ENCODE data around the gene MTUS2. TPM values are rescaled to one million over a fixed set of nuclear protein-coding genes. Genes with fewer than 3 reads are reported as not detected.
"Not testable (repeated sequence)": the region's sequence is repeated elsewhere in the genome, so short reads cannot be mapped to it uniquely, and the experiment has no call there.

The MTUS2 gene
- total RNA-seq, 1 donor from 2014 or later = 4.1 TPM

GRCh38 chr13:29339386-29340272 lies 519.5 kb downstream of the MTUS2 start:
- TF ChIP-seq CTCF (conservative IDR thresholded peaks at IDR 0.05) = no peak
- no peak for DNase-seq (ENCODE audit: extremely low spot score, unreplicated experiment)
- Mint-ChIP-seq H3K27ac (no peak overlapping the region), H3K9me3 (peaks cover 6% of the 10 kb centered on the region), H3K4me3 (no peak overlapping the region), H3K36me3 (peaks cover 4% of the 10 kb centered on the region), H3K27me3 (no peaks in the 10 kb centered on the region), H3K4me1 (ENCODE audit: unreplicated experiment) (no peaks in the 10 kb centered on the region)

- H3K36me3 Mint-ChIP-seq; H3K27ac Mint-ChIP-seq; H3K27me3 Mint-ChIP-seq; DNase-seq (ENCODE audit: extremely low spot score, unreplicated experiment); H3K9me3 Mint-ChIP-seq; H3K4me1 Mint-ChIP-seq (ENCODE audit: unreplicated experiment); H3K4me3 Mint-ChIP-seq: not testable (repeated sequence)
Measured at GRCh38 chr13:29345860-29346582, 525.9 kb downstream of the MTUS2 start.

GRCh38 chr13:29355029-29355428 lies 534.9 kb downstream of the MTUS2 start:
- Mint-ChIP-seq H3K4me1 (ENCODE audit: unreplicated experiment) (peaks cover 4% of the 10 kb centered on the region), H3K27ac (peak overlapping the region; percentile 50)

GRCh38 chr13:29359181-29359580 lies 539.0 kb downstream of the MTUS2 start:
- H3K27me3 Mint-ChIP-seq = peaks cover 3% of the 10 kb centered on the region
- no peak for DNase-seq (ENCODE audit: extremely low spot score, unreplicated experiment)
- no peak overlapping the region for H3K4me3 Mint-ChIP-seq
- no peaks in the 10 kb centered on the region for H3K9me3 Mint-ChIP-seq
- no peak overlapping the region for H3K27ac Mint-ChIP-seq
- TF ChIP-seq CTCF (conservative IDR thresholded peaks at IDR 0.05) = no peak
- H3K36me3 Mint-ChIP-seq = no peaks in the 10 kb centered on the region
- peaks cover 4% of the 10 kb centered on the region for H3K4me1 Mint-ChIP-seq (ENCODE audit: unreplicated experiment)

More at GRCh38 chr13:29355029-29355428, 534.9 kb downstream of the MTUS2 start:
- no peaks in the 10 kb centered on the region for H3K36me3 Mint-ChIP-seq
- no peak for DNase-seq (ENCODE audit: extremely low spot score, unreplicated experiment)
- H3K4me3 Mint-ChIP-seq = no peak overlapping the region
- peaks cover 4% of the 10 kb centered on the region for H3K9me3 Mint-ChIP-seq
- TF ChIP-seq CTCF (conservative IDR thresholded peaks at IDR 0.05) = no peak
- peaks cover 3% of the 10 kb centered on the region for H3K27me3 Mint-ChIP-seq

- no peak for TF ChIP-seq CTCF (conservative IDR thresholded peaks at IDR 0.05)
- no peaks in the 10 kb centered on the region for H3K9me3 Mint-ChIP-seq
- no peaks in the 10 kb centered on the region for H3K36me3 Mint-ChIP-seq
- H3K27ac Mint-ChIP-seq = no peak overlapping the region
- peaks cover 4% of the 10 kb centered on the region for H3K4me1 Mint-ChIP-seq (ENCODE audit: unreplicated experiment)
- H3K27me3 Mint-ChIP-seq = peaks cover 6% of the 10 kb centered on the region
- no peak for DNase-seq (ENCODE audit: extremely low spot score, unreplicated experiment)
- no peak overlapping the region for H3K4me3 Mint-ChIP-seq
Measured at GRCh38 chr13:29361716-29362115, 541.6 kb downstream of the MTUS2 start.
